Stimulated activated CD4-positive, alpha-beta T cell treated with anti-CD3 and anti-CD28 coated beads, Interleukin-4, amount 100 ng/mL, for 4 hours (primary cell): ENCODE data around the gene THADA.
"Not testable (repeated sequence)": the region's sequence is repeated elsewhere in the genome, so short reads cannot be mapped to it uniquely, and the experiment has no call there.

Source experiments
- DNase-seq, 2 experiments: peaks; one replicate each; pipeline ENCODE4 v3.0.0-alpha.2; 2020

The THADA gene

GRCh38 chr2:43460174-43460546 lies 135.7 kb downstream of the THADA start:
- DNase-seq, result no peak

- DNase-seq, result no peak
Observed at GRCh38 chr2:43459446-43460173, 136.2 kb downstream of the THADA start.

- no peak for DNase-seq
Observed at GRCh38 chr2:43458014-43458628, 137.7 kb downstream of the THADA start.

- no peak for DNase-seq
Observed at GRCh38 chr2:43455731-43456642, 139.9 kb downstream of the THADA start.

GRCh38 chr2:43455296-43455695 lies 140.5 kb downstream of the THADA start:
- no peak for DNase-seq

DNA sequence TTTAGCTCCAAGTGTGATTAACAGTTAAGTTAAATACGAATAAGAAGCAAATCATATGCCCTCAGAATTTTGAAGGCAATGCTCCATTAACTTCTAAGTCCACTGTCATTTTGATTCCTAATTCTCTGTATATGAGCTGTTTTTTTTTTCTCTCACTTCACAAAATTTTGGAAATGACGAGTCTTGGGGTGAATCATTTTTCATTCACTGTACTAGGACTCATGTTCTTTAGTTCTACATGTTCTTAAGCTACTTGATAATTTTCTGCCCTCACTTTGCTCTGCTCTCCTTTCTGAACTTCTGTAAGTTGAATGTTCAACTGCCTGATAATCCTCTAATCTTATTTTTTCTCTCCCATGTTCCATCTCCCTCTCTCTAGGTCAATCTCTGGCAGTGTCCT lies 141.0 kb downstream of the THADA start:
- no peak for DNase-seq

DNA sequence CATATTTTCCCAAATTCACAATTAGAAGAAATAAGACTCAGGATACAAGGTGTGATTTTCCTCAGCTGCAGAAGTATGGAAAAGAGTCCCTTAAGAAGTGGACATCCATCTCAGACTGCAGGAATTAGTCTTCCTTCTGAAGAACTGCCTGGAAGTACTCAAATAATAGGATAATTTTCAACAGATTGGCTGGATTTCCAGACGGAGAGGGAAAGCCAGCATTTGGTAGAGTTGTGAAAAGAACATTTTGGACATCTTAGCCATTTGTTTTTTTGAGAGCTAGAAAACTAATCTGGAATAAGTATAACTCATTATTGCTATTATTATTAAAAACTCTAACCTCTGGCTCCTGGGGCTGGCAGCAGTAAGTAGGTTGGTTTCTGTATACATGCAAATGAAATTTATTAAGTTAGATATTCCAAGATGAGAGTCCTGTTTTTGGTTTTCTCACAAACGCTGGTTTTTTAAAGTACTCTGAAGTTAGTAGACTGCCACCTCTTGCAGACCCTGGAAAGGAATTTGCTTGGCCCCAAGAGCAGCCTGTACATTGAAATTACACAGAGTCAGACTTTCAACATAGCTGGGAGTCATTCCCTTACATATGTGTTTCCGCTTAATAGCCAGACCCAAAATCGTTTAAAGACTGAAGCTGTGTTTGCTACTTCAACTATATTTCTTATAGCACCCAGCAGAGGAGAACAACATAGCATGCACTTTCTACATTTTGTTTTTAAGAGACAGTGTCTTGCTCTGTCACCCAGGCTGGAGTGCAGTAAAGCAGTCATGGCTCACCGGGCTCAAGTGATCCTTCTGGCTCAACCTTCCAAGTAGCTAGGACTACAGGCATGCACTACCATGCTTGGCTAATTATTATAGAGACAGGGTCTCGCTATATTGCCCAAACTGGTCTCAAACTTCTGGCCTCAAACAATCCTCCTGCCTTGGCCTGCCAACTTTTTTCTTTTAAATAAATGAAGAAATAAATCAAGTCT lies 142.4 kb downstream of the THADA start:
- no peak for DNase-seq

GRCh38 chr2:43452318-43452731 lies 143.5 kb downstream of the THADA start:
- DNase-seq, result no peak

GRCh38 chr2:43450617-43451016 lies 145.2 kb downstream of the THADA start:
- DNase-seq, result no peak

DNA sequence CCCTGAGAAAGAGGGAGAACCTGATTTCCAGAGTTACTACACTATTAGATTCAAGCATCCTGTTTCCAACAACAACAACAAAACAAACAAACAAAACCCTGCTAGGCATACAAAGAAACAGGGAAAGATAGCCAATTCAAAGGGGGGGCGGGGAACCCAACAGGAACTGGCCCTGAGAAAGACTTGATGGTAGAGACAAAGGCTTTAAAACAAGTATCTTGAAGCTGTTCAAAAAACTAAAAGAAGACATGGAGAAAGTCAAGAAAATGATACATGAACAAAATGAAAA lies 147.1 kb downstream of the THADA start:
- DNase-seq, result no peak

DNA sequence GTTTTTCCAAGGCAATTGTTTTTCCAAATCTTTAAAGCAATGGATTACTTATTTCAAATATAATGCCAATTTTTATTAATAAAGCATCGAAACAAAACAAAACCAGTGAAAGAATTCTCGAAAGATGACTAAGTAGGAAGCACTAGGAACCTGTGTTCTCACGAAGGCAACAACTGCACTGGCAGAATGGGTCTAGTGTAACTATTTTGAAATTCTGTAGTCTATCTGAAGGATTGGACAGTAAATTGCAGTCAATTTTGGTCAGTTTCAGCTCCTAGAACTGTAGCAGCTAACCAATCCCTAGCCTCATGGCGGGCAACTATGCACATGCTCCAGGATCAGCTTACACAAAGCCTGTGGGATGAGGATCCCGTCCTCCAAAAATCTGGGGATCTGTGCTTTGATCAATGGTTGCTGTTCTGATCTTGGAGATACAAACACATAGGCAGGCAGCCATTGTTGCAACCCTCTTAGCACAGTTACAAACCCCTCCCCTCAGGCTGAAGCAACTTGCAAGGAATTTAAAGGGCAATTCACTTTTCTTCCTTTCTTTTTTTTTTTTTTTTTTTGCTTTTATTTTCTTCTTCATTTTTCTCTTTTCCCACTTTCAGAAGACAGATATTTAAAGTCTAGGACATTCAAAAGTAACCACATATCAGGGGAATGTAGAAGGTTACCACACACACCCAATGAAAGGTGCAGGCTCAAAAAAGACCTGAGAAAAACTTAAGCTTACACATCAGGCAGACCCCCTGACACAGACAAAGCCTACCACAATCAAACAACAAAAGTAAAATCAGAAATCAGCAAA lies 147.6 kb downstream of the THADA start:
- DNase-seq, result no peak

GRCh38 chr2:43446755-43447154 lies 149.1 kb downstream of the THADA start:
- not testable (repeated sequence) for DNase-seq

- no peak for DNase-seq
Observed at GRCh38 chr2:43445781-43446180, 150.1 kb downstream of the THADA start.

DNA sequence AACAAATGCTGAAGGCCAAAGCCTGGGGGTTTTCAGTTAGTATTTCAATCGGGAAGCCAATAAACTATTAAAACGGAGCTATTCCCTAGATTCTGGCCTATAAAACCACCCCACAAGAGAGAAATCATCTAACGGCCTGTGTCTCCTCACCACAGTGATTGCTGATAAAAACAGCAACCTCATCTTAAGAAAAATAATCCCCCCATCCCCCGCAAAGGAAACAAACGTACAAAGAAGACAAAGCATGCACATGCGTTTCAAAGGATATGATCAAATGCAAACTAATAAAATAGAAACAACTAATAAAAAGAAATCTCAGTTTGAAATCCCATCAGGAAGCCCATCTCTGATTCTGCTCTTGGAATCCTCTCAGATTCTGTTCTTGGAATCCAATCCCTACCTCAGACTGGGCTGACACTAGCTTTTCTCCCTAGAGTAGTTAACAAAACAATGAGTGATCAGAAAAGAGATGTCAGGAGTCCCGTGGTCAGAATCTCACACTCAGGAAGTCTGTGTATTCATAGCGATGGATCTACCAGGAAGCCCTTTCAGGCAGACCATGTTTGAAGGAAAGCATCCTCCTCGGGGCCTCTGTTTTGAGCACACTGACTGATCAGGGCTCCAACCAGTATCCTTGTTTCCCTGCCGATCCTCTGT lies 150.7 kb downstream of the THADA start:
- DNase-seq, result no peak

GRCh38 chr2:43443282-43443681 lies 152.6 kb downstream of the THADA start:
- no peak for DNase-seq

DNA sequence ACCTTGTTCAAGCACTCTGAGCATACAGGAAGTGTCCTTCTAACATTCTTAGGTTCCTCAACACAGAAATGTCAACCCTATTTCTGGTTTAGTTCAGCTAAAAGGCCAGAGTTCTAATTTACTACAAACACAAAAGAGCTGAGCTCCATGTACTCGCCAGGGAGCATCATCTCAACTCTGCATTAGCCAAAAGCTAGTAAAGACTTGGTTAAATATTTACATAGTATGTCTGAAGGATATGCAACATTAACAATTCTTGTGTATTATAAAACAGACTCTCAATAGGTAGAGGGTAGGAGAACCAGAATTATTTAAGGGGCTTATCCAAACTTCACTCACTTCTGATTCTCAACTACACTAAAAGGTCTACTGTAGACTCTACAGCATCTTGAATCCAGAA lies 154.6 kb downstream of the THADA start:
- DNase-seq, result no peak

DNA sequence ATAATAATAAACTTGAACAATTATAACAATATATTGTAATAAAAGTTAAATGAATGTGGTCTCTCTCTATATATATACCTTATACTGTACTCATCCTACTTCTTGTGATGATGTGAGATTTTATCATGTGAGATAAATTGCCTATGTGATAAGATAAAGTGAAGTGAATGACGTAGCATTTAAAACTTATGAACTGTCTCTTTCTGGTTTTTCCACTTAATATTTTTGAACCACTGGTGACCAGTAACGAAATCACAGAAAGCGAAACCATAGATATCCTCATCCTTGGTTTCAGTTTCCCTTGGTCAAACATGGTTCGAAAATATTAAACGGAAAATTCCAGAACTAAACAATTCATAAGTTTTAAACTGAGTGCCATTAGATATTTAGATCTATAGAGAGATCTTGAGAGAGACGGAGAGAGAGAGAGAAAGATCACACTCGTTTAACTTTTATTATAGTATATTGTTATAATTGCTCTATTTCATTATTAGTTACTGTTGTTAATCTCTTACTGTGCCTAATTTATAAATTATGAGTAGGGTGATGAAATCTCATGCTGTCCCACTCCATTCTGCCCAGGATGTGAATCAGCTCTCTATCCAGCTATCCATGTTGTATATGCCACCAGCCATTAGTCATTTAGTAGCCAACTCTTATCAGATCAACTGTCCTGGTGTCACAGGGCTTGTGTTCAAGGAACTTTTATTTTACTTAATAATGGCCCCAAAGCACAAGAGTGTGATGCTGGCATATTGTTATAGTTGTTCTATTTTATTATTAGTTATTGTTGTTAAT lies 156.8 kb downstream of the THADA start:
- DNase-seq, result no peak

DNA sequence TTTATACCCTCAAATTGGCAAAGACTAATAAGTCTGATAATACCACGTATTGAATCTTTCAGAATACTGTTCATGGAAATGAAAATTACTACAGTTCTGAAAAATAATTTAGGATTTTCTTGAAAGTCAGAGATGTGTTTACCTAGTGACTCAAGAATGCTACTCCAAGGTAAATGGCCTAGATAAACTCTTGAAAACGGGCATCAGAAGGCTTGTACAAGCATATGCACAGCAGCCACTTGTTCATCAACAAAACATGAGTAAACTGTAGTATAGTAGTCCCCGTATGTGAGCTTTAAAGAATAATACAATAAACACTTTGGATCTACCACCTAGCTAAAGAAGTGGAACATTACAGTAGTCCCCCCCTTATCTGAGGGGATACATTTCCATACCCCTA lies 157.5 kb downstream of the THADA start:
- no peak for DNase-seq

GRCh38 chr2:43437363-43437762 lies 158.5 kb downstream of the THADA start:
- no peak for DNase-seq

GRCh38 chr2:43436431-43436830 lies 159.4 kb downstream of the THADA start:
- no peak for DNase-seq
